Progenitor cell of endocrine pancreas (in vitro differentiated cells): ENCODE measurements around the gene RAB3A. TPM values are rescaled to one million over a fixed set of nuclear protein-coding genes. Genes with fewer than 3 reads are reported as not detected.

ENCODE experiments used
- DNase-seq: peaks from one replicate; pipeline ENCODE4 v3.0.0; 2021; ENCODE audit warnings: low spot score; ENCODE audit not compliant: unreplicated experiment
- H3K27ac Mint-ChIP-seq: 2 replicates; pipeline ENCODE4 v1.8.0; 2021; ENCODE audit warnings: mild to moderate bottlenecking, moderate library complexity, mixed read lengths
- H3K27me3 Mint-ChIP-seq: 2 replicates; pipeline ENCODE4 v1.8.0; 2021; ENCODE audit warnings: mixed read lengths
- H3K36me3 Mint-ChIP-seq: 2 replicates; pipeline ENCODE4 v1.8.0; 2022; ENCODE audit warnings: mixed read lengths; ENCODE audit not compliant: insufficient read depth
- H3K4me1 Mint-ChIP-seq: 2 replicates; pipeline ENCODE4 v1.8.0; 2021; ENCODE audit warnings: low read depth, mixed read lengths
- H3K4me3 Mint-ChIP-seq: 2 replicates; pipeline ENCODE4 v1.8.0; 2021; ENCODE audit warnings: low read depth, mild to moderate bottlenecking, moderate library complexity, mixed read lengths
- H3K9me3 Mint-ChIP-seq: 2 replicates; pipeline ENCODE4 v1.8.0; 2021; ENCODE audit warnings: low read depth, mixed read lengths
- total RNA-seq: library from RNA; stranded (reverse); gene quantifications from 2 replicates; pipeline ENCODE4 v1.2.1, GENCODE V29; 2021
- TF ChIP-seq, protein P1 (sequence below): fragments of 200-600 bp; sonication (generic); IDR thresholded peaks from one replicate; pipeline ENCODE4 v1.5.0; 2021; ENCODE audit warnings: antibody characterized with exemption, mild to moderate bottlenecking; ENCODE audit not compliant: unreplicated experiment

The RAB3A gene
- total RNA-seq, 1 donor from 2014 or later: 3.3 TPM

DNA sequence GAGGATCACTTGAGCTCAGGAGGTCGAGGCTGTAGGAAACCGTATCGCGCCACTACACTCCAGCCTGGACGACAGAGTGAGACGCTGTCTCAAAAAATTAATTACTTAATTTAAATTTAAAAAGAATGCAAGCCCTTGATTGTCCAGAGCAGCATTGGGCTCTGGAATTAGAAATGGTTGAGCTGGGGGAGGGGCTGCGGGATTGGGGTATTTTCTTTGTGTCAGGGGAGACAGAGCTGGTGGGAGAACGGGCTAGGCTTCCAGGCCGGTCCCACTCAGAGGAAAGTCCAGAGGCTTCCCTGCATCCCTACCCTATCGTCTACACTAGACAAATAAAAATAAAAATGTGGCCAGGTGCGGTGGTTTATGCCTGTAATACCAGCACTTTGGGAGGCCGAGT lies 2.2 kb upstream of the RAB3A start:
- Mint-ChIP-seq H3K9me3 (no peaks in the 10 kb centered on the region), H3K4me3 (no peak overlapping the region), H3K27me3 (peaks cover 14% of the 10 kb centered on the region), H3K36me3 (no peaks in the 10 kb centered on the region), H3K4me1 (peaks cover 3% of the 10 kb centered on the region), H3K27ac (no peak overlapping the region)
- TF ChIP-seq, protein P1, sequence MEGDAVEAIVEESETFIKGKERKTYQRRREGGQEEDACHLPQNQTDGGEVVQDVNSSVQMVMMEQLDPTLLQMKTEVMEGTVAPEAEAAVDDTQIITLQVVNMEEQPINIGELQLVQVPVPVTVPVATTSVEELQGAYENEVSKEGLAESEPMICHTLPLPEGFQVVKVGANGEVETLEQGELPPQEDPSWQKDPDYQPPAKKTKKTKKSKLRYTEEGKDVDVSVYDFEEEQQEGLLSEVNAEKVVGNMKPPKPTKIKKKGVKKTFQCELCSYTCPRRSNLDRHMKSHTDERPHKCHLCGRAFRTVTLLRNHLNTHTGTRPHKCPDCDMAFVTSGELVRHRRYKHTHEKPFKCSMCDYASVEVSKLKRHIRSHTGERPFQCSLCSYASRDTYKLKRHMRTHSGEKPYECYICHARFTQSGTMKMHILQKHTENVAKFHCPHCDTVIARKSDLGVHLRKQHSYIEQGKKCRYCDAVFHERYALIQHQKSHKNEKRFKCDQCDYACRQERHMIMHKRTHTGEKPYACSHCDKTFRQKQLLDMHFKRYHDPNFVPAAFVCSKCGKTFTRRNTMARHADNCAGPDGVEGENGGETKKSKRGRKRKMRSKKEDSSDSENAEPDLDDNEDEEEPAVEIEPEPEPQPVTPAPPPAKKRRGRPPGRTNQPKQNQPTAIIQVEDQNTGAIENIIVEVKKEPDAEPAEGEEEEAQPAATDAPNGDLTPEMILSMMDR: no peak
- DNase-seq: no peak

DNA sequence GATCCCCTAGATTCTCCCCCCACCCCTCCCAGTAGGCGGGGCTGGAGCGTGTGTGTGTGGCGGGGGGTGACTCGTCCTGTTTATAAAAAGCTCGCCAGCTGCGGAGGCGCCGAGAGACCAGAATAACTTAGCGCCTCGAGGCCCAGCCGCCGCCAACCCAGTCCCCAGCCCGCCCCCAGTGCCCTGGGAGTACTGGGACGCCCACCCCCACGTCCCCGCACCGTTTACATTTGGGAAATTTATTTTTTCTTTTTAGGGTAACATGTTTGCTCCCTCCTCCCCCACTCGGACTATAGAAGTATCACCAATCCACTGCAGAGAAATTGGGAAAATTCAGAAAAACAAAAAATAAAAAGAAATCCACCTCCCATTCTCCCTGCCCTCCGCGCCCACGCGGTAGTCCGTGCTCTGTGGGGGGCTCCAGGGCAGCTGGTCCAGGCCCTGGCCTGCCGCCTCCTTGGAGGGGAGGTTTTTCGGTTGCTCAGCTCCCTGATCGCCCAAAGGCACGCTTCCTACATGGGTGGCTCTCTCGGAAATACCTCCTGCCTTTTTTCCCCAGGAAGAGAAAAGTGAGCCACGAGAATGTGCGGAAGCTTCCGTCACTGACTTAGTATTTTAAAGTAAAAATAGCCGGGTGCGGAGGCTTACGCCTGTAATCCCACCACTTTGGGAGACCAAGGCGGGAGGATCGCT lies 1.5 kb upstream of the RAB3A start:
- peaks cover 3% of the 10 kb centered on the region for H3K4me1 Mint-ChIP-seq
- no peaks in the 10 kb centered on the region for H3K9me3 Mint-ChIP-seq
- H3K4me3 Mint-ChIP-seq: peak overlapping the region; percentile 88
- H3K27me3 Mint-ChIP-seq: peaks cover 12% of the 10 kb centered on the region
- TF ChIP-seq, protein P1: no peak
- H3K27ac Mint-ChIP-seq: peak overlapping the region; percentile 96
- no peaks in the 10 kb centered on the region for H3K36me3 Mint-ChIP-seq
- DNase-seq: no peak

DNA sequence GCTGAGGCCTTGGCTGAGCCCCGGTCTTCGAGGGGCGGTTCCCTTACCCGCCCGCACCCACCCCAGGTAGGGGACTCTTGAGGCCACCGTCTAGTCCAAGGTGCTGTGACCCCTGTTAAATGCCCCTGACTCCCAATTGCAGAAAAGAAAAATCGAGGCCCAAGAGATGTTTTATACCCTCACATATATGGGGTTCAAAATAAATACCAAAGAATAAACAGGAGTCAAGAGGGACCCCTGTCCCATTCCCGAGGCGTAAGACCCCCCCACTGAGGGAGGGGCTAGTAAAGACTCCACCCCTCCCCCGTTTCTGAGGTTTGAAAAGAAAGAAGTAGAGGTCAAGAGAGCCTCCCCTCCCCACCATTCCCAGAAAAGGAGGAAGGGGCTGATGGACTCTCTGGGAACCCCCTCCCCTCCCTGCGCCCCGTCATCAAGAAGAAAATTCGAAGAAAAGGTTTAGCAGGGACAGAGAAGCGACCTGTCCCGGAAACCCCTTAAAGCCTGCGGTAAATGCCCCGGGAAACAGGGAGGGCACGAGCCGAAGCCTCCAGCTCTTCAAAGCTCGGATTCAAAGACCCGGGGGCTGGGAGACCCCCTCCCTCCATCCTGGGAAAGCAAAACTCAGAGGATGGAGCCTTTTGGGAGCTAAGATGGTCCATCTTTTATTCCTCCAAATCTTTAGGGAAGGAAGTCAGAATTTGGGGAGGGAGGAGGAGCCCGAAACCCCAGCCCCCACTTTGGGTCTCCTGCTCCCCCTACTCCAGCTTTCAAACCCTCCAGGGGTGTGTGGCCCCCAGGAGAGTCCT lies 755 bp upstream of the RAB3A start:
- Mint-ChIP-seq H3K4me3 (peak overlapping the region; percentile 88), H3K27ac (peak overlapping the region; percentile 96), H3K36me3 (no peaks in the 10 kb centered on the region), H3K27me3 (peaks cover 6% of the 10 kb centered on the region), H3K4me1 (peaks cover 3% of the 10 kb centered on the region), H3K9me3 (no peaks in the 10 kb centered on the region)
- TF ChIP-seq, protein P1: no peak
- DNase-seq: peak; percentile 65

DNA sequence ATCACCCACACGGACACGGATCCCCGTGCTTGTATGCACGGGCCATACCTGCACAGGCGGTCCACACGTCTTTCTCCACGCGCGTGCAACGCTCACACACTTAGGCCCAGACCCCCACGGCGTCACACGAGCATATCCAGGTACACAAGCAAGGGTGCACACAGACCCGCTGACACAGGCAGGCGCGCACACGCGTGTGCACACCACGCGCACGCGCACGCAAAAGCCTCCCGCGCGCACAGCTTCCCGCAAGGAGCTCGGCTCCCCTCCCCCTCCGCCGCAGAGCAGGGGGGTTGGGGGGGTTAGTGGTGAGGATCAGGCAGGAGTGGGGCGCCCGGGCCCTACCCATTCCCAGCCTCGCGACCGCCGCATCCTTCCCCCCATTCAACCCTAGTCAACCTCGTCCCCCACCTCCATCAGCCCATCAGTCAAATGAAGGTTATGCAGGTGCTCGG lies 407 bp downstream of the RAB3A start:
- Mint-ChIP-seq H3K9me3 (no peaks in the 10 kb centered on the region), H3K27me3 (peaks cover 1% of the 10 kb centered on the region), H3K4me3 (peak overlapping the region; percentile 87), H3K4me1 (peaks cover 3% of the 10 kb centered on the region), H3K27ac (peak overlapping the region; percentile 81), H3K36me3 (peaks cover 1% of the 10 kb centered on the region)
- TF ChIP-seq, protein P1: no peak
- DNase-seq: no peak

DNA sequence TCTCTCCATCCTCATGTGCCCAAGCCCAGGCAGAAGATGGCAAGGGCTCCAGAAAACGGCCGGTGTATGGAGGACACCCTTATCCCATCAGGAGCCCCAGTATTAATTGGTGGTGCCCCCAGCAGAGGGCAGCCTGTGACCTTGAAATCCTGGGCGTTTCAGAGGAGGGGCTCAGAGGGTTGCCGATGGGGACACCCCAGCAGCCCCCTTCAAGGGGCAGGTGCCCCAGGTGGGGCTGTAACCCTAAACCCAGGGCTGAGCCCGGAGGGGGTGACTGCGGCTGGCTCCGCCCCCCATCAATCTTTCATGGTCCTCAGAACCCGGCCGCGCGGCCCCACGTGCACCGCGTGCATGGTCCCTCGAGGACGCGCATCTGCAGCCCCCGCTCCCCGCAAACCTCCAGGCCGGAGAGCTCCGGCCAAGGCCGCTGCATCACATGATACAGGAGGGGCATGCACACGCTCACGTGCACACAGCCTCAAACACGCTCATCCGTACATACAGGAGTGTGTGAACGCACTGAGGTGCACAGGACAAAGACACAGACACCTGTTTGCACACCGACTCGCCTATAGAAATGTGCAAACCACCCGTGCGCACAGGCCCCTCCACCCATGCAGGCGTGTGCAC lies 949 bp downstream of the RAB3A start:
- Mint-ChIP-seq H3K27ac (peak overlapping the region; percentile 47), H3K36me3 (peaks cover 1% of the 10 kb centered on the region), H3K27me3 (no peaks in the 10 kb centered on the region), H3K4me1 (peaks cover 3% of the 10 kb centered on the region), H3K9me3 (no peaks in the 10 kb centered on the region), H3K4me3 (peak overlapping the region; percentile 87)
- TF ChIP-seq, protein P1: peak; percentile 27
- DNase-seq: no peak
